ENCODE results near the gene RPUSD3. TPM values are rescaled to one million over a fixed set of nuclear protein-coding genes. Genes with fewer than 3 reads are reported as not detected.
"Not testable (repeated sequence)": the region's sequence is repeated elsewhere in the genome, so short reads cannot be mapped to it uniquely, and the experiment has no call there.

The RPUSD3 gene
- polyA plus RNA-seq, 1 donor: 31.8 TPM

DNA sequence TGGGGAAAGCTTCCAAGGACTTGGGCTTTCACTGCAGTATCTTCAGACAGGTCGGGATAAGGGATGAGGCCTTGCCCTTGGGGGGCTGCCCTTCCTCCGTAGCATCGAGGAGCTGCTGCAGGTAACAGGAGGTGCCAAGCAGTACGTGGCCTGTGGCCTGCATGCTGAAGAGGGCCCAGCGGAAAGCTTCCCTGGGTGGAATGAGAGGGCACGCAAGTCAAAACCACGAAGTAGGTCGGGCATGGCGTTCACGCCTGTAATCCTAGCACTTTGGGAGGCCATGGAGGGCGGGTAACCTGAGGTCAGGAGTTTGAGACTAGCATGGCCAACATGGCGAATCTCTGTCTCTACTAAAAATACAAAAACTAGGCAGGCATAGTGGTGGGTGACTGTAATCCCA is 23.3 kb upstream of the RPUSD3 start:
- WGBS (ENCODE audit: insufficient coverage, low lambda C conversion rate): no CpG with 5 or more reads among the region's 12 CpGs
- DNase-seq: no peak
- peaks cover 3% of the 10 kb centered on the region for H3K36me3 ChIP-seq (ENCODE audit: control insufficient read depth, insufficient read depth, low read length)
- H3K27ac ChIP-seq (ENCODE audit: low read length): no peak overlapping the region
- H3K27me3 ChIP-seq (ENCODE audit: control insufficient read depth, insufficient read depth, low read length): no peaks in the 10 kb centered on the region
- H3K4me3 ChIP-seq (ENCODE audit: low read length): no peak overlapping the region
- no peaks in the 10 kb centered on the region for H3K9me3 ChIP-seq (ENCODE audit: control insufficient read depth, low read depth, low read length)
- peaks cover 13% of the 10 kb centered on the region for H3K4me1 ChIP-seq (ENCODE audit: control insufficient read depth, insufficient read depth, low read length)

DNA sequence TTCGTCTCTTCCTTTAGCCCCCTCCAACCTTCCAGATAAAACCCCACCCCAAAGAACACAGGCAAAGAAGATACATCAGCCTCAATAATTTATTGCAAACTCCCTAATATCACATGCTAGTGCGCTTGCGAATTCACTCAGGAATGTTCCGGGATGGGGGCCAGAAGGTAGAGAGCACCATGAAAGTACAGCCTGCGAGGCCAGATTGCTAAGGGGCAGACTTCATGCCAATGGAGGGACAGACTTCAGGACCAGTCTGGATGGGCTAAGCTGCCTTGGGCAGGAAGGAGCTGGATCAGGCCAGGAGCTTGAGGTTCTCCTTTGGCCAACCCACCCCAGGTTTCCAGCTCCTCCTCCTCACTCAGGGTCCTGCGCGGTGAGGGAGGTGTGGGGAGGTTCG is 22.8 kb upstream of the RPUSD3 start:
- Histone ChIP-seq H3K36me3 (ENCODE audit: control insufficient read depth, insufficient read depth, low read length) (peaks cover 3% of the 10 kb centered on the region), H3K4me1 (ENCODE audit: control insufficient read depth, insufficient read depth, low read length) (peaks cover 17% of the 10 kb centered on the region), H3K4me3 (ENCODE audit: low read length) (no peak overlapping the region), H3K27ac (ENCODE audit: low read length) (no peak overlapping the region), H3K27me3 (ENCODE audit: control insufficient read depth, insufficient read depth, low read length) (no peaks in the 10 kb centered on the region), H3K9me3 (ENCODE audit: control insufficient read depth, low read depth, low read length) (no peaks in the 10 kb centered on the region)
- no peak for DNase-seq
- no CpG with 5 or more reads among the region's 8 CpGs for WGBS (ENCODE audit: insufficient coverage, low lambda C conversion rate)

DNA sequence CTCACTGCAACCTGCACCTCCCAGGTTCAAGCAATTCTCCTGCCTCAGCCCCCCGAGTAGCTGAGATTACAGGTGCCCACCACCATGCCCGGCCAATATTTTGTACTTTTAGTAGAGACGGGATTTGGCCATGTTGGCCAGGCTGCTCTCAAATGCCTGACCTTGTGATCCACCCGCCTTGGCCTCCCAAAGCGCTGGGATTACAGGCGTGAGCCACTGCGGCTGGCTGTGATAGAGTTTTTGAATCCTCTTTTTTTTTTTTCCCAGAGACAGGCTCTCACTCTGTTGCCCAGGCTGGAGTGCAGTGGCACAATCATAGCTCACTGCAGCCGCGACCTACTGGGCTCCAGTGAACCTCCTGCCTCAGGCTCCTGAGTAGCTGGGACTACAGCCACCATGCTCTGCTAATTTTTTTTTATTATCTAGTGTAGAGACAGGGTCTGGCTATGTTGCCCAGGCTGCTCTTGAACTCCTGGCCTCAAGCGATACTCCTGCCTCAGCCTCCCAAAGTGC is 21.4 kb upstream of the RPUSD3 start:
- not testable (repeated sequence) for H3K27me3 ChIP-seq (ENCODE audit: control insufficient read depth, insufficient read depth, low read length); H3K4me3 ChIP-seq (ENCODE audit: low read length); H3K36me3 ChIP-seq (ENCODE audit: control insufficient read depth, insufficient read depth, low read length); H3K9me3 ChIP-seq (ENCODE audit: control insufficient read depth, low read depth, low read length); DNase-seq
- H3K4me1 ChIP-seq (ENCODE audit: control insufficient read depth, insufficient read depth, low read length): peaks cover 17% of the 10 kb centered on the region
- H3K27ac ChIP-seq (ENCODE audit: low read length): peak overlapping the region; percentile 35
- WGBS (ENCODE audit: insufficient coverage, low lambda C conversion rate): no CpG with 5 or more reads among the region's 10 CpGs

DNA sequence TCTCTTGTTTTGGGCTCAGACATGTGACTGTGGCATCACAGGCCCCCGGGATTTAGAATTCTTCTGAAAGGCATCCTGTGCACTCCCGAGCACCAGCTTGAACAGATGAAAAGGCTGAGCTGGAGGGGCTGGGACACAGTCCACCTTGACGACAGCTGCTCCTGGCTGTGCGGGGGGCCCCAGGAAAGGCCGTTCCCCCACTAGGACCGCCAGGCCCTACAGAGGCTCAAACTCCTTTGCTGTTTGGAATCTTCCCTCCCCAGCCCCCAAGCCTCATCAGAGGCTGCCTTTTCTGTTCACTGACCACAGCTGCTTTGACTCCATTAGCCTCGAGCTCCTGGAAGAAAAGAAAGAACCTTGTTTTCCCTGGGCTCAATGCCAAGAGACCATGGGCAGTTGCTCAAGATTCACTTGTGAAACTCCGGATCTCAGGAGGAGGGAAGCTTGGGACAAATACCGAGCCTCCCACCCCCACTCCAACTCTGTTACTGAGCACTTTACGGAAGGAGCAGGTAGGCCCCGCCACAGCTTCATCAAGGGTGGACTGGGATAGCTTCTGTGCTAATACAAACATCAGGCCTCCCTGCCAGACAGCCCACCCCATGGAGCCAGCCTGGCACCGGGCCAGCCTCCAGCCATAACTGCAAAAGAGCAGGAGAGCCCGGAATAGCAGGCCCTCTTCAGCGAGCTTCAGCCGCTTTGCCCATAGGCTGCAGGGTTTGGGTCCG is 20.6 kb upstream of the RPUSD3 start:
- Histone ChIP-seq H3K27ac (ENCODE audit: low read length) (peak overlapping the region; percentile 35), H3K4me3 (ENCODE audit: low read length) (no peak overlapping the region), H3K9me3 (ENCODE audit: control insufficient read depth, low read depth, low read length) (no peaks in the 10 kb centered on the region), H3K4me1 (ENCODE audit: control insufficient read depth, insufficient read depth, low read length) (peaks cover 17% of the 10 kb centered on the region), H3K36me3 (ENCODE audit: control insufficient read depth, insufficient read depth, low read length) (no peaks in the 10 kb centered on the region), H3K27me3 (ENCODE audit: control insufficient read depth, insufficient read depth, low read length) (no peaks in the 10 kb centered on the region)
- no CpG with 5 or more reads among the region's 16 CpGs for WGBS (ENCODE audit: insufficient coverage, low lambda C conversion rate)
- DNase-seq: peak; percentile 56 to 73

DNA sequence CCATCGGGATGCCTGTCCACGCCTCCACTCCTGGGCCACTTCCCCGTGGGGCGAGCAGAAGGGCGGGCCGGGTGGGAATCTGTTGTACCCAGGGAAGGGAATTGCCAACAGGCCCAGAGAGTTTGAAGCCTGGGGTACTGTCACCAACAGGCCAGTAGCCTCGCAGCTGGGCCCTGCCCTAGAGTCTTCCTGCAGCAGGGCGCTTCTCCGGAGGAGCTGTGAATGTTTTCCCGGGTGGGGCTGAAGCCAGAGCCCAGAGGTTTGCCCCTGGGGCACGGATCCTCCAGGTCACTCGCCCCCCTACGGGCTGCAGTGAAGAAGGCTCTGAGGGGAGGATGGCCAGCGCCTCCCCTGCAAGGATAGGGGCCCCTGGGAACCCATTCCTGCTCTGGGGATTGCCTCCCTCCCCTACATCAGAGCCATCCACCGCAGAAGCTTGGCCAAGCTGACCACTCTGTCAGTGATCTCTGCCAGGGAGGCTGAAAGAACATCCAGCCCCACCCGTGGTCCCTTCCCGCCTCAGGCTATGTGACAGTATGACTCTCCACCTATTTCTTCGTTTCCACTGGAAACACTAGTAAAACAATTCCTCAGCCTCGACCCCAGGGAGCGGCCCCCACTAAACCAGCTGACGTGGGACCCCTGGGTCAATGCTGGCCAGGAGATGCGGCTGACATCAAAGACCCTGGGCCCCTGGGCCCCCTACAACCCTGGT is 19.4 kb upstream of the RPUSD3 start:
- H3K36me3 ChIP-seq (ENCODE audit: control insufficient read depth, insufficient read depth, low read length): no peaks in the 10 kb centered on the region
- WGBS (ENCODE audit: insufficient coverage, low lambda C conversion rate): no CpG with 5 or more reads among the region's 22 CpGs
- no peak overlapping the region for H3K27ac ChIP-seq (ENCODE audit: low read length)
- peaks cover 17% of the 10 kb centered on the region for H3K4me1 ChIP-seq (ENCODE audit: control insufficient read depth, insufficient read depth, low read length)
- H3K4me3 ChIP-seq (ENCODE audit: low read length): peak overlapping the region; percentile 35
- no peak for DNase-seq
- H3K9me3 ChIP-seq (ENCODE audit: control insufficient read depth, low read depth, low read length): no peaks in the 10 kb centered on the region
- H3K27me3 ChIP-seq (ENCODE audit: control insufficient read depth, insufficient read depth, low read length): no peaks in the 10 kb centered on the region

DNA sequence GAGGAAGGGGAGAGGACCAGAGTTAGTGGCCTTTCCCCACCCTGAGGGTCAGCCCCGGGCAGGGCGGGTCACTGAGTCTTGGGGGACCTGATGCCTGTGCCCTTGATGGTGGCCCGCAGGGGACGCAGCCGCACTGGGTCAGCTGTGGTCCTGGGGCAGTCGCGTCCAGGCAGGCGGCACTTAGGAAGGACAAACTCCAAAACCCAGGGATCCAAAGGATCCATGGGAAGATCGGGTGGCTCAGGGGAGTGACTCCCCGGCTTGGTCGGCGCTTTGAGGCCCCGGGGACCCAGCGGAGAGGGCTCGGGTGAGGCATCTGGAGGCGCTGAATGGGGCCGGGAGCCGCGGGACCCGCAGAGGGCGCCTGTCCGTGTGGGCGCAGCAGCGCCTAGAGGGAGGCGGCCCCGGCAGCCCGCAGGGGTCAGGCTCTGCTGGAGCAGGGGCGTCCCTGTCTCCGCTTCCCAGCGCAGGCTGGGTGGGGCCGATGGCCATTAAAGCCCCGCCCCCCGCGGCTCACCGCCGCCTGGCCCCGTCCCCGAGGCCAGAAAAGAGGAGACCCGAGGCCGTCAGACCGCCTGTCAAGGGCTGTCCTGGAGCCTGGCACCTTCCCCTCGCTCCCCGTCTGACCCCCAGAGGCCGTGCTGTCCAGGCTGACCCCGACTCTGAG is 18.7 kb upstream of the RPUSD3 start:
- no CpG with 5 or more reads among the region's 45 CpGs for WGBS (ENCODE audit: insufficient coverage, low lambda C conversion rate)
- Histone ChIP-seq H3K9me3 (ENCODE audit: control insufficient read depth, low read depth, low read length) (no peaks in the 10 kb centered on the region), H3K27ac (ENCODE audit: low read length) (no peak overlapping the region), H3K27me3 (ENCODE audit: control insufficient read depth, insufficient read depth, low read length) (no peaks in the 10 kb centered on the region), H3K36me3 (ENCODE audit: control insufficient read depth, insufficient read depth, low read length) (no peaks in the 10 kb centered on the region), H3K4me1 (ENCODE audit: control insufficient read depth, insufficient read depth, low read length) (peaks cover 17% of the 10 kb centered on the region), H3K4me3 (ENCODE audit: low read length) (peak overlapping the region; percentile 35)
- DNase-seq: peak; percentile 54 to 72

DNA sequence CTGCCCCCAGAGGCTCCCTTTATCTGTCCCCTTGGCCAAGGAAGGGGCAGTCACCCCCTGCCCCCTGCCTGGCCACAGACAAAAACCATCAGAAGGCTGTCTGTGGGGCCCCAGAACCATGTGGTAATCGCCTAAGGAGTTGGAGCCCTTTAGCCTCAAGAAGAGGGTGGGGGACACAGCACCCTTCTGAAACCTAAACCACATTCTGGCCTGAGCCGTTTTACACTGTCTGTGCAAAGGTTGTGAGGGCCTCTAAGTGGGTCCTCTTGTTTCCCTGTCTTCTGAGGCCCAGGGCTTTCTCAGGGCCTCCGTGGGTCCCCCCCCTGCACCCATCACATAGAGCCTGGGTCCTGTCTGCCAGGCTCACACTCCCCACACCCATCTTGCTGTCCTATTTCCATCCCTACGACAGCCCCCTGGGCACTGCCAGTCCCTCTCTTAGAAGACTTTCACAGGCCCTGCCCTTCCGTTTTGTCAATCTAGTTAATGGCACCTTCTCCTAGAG is 17.9 kb upstream of the RPUSD3 start:
- H3K27ac ChIP-seq (ENCODE audit: low read length): no peak overlapping the region
- H3K27me3 ChIP-seq (ENCODE audit: control insufficient read depth, insufficient read depth, low read length): no peaks in the 10 kb centered on the region
- H3K4me3 ChIP-seq (ENCODE audit: low read length): no peak overlapping the region
- no CpG with 5 or more reads among the region's 5 CpGs for WGBS (ENCODE audit: insufficient coverage, low lambda C conversion rate)
- no peaks in the 10 kb centered on the region for H3K36me3 ChIP-seq (ENCODE audit: control insufficient read depth, insufficient read depth, low read length)
- DNase-seq: no peak
- no peaks in the 10 kb centered on the region for H3K9me3 ChIP-seq (ENCODE audit: control insufficient read depth, low read depth, low read length)
- peaks cover 17% of the 10 kb centered on the region for H3K4me1 ChIP-seq (ENCODE audit: control insufficient read depth, insufficient read depth, low read length)

DNA sequence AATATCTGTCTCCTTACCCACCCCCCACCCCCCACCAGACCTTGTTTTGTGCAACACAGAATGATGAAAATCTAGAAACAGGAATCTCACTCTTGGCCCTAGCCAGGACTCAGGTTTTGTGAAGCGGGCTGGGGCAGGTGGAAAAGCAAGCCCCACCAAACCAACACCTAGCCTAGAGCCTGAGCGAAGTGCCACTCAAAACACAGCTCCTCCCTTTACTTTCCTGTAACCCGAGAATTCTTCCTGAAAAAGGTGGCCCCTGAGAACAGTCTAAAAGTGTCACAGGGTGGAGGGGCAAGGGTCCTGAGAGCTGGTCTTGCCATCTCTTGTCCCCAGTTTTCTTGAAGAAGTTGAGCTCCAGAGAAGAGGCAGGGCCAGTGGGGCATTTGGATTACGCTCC is 17.4 kb upstream of the RPUSD3 start:
- Histone ChIP-seq H3K27ac (ENCODE audit: low read length) (no peak overlapping the region), H3K36me3 (ENCODE audit: control insufficient read depth, insufficient read depth, low read length) (no peaks in the 10 kb centered on the region), H3K9me3 (ENCODE audit: control insufficient read depth, low read depth, low read length) (no peaks in the 10 kb centered on the region), H3K27me3 (ENCODE audit: control insufficient read depth, insufficient read depth, low read length) (no peaks in the 10 kb centered on the region), H3K4me3 (ENCODE audit: low read length) (no peak overlapping the region), H3K4me1 (ENCODE audit: control insufficient read depth, insufficient read depth, low read length) (peaks cover 17% of the 10 kb centered on the region)
- DNase-seq: no peak
- WGBS (ENCODE audit: insufficient coverage, low lambda C conversion rate): no CpG with 5 or more reads among the region's 4 CpGs

DNA sequence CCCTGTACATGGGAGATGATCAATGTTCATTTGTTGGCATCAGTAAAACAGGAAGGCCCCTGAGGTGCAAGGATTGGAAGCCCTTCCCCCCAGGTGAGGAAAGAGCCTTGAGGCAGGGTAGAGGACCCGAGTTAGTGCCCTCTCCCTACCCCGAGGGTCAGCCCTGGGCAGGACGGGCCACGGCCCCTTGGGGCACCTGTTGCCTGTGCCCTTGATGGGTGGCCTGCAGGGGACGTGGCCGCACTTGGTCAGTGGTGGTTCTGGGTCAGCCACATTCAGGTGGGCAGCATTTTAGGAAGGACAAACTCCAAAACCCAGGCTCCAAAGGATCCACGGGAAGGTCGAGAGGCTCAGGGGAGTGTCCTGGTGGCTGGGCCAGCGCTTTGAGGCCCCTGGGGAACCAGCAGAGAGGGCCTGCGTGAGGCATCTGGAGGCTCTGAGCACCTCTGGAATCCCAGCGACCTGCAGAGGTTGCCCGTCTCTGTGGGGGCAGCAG is 15.8 kb upstream of the RPUSD3 start:
- Histone ChIP-seq H3K9me3 (ENCODE audit: control insufficient read depth, low read depth, low read length) (no peaks in the 10 kb centered on the region), H3K4me3 (ENCODE audit: low read length) (no peak overlapping the region), H3K36me3 (ENCODE audit: control insufficient read depth, insufficient read depth, low read length) (no peaks in the 10 kb centered on the region), H3K4me1 (ENCODE audit: control insufficient read depth, insufficient read depth, low read length) (peaks cover 17% of the 10 kb centered on the region), H3K27me3 (ENCODE audit: control insufficient read depth, insufficient read depth, low read length) (no peaks in the 10 kb centered on the region), H3K27ac (ENCODE audit: low read length) (no peak overlapping the region)
- no peak for DNase-seq
- WGBS (ENCODE audit: insufficient coverage, low lambda C conversion rate): no CpG with 5 or more reads among the region's 12 CpGs

DNA sequence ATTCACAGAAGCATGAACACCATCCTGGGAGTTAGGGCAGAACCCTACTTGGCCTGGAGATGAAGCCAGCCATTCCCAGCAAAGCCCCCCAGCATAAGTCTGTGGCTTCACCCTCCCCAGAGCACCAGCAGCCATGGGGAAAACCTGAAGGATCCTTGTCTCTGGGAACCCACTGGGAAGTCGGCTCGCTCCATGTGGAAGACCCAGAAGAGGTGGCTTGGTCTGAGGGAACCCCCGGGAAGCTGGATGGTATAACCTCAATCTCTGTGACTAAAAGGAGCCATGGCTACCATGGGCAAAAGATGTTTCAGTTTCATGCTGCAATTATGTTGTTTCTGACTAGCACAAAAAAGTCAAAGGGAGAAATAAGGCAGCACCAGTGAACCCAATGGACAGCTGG is 11.8 kb upstream of the RPUSD3 start:
- no CpG with 5 or more reads among the region's 3 CpGs for WGBS (ENCODE audit: insufficient coverage, low lambda C conversion rate)
- Histone ChIP-seq H3K4me1 (ENCODE audit: control insufficient read depth, insufficient read depth, low read length) (no peaks in the 10 kb centered on the region), H3K4me3 (ENCODE audit: low read length) (no peak overlapping the region), H3K9me3 (ENCODE audit: control insufficient read depth, low read depth, low read length) (no peaks in the 10 kb centered on the region), H3K27ac (ENCODE audit: low read length) (no peak overlapping the region), H3K27me3 (ENCODE audit: control insufficient read depth, insufficient read depth, low read length) (no peaks in the 10 kb centered on the region), H3K36me3 (ENCODE audit: control insufficient read depth, insufficient read depth, low read length) (no peaks in the 10 kb centered on the region)
- no peak for DNase-seq

Measured in large intestine (tissue), 3 donors.